Lower leg skin (tissue), 3 donors: ENCODE measurements around the gene POU6F2.

Experiments
- CTCF ChIP-seq, 3 donors: fragments of 450-650 bp; IDR thresholded peaks; one replicate each; pipeline ENCODE4 v1.5.1; 2016; ENCODE audit warnings: antibody characterized with exemption in 3 of 3, mild to moderate bottlenecking in 3 of 3, moderate library complexity in 2 of 3
- POLR2A ChIP-seq, 2 donors: fragments of 450-650 bp; IDR thresholded peaks; one replicate each; pipeline ENCODE4 v1.6.1; 2016 to 2017; ENCODE audit warnings: antibody characterized with exemption in 2 of 2, mild to moderate bottlenecking in 1 of 2, moderate library complexity in 1 of 2

GRCh38 chr7:39269034-39269433 is 291.3 kb downstream of the POU6F2 start:
- TF ChIP-seq CTCF (IDR thresholded peaks at IDR 0.05) (no peak), POLR2A (IDR thresholded peaks at IDR 0.05) (no peak)
